T-helper 9 cell (primary cell): ENCODE measurements around the gene SMARCC2.
A peak's percentile ranks its signal among the peaks of the same experiment; 100 is the strongest.
"Not testable (repeated sequence)": the region's sequence is repeated elsewhere in the genome, so short reads cannot be mapped to it uniquely, and the experiment has no call there.

Source experiments
- DNase-seq: peaks from one replicate; pipeline ENCODE4 v3.0.0-alpha.2; 2020

SMARCC2 gene

DNA sequence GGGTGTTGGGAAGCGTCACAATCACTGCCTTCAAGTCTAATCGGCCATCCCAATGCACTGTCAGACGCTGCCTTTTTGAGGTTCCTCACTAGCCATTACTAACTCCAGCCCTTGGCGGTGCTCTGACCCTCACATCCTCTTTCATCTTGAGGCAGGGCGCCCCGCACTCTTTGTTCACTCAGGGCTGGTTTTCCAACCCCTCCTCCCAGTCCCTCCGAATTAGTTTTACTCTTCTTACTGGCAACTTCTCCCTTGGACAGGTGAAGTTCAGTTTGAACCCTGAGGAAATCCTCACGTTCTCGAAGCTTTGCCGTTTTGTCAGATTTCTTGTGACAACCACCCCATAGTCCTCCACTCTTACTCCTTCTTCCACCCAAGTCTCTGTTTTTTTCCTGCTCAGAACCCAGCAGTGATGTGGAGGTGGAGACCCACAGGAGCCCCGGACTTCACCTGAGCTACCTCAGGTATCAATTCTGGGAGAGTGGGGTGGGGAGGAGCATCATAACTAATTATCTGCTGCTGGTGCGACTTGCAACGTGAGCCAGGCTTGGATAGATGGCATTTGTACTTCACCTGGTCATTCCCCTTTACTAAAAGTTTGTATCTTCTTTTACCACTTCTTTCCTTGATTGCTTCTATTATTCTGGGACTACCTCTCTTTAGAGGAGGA is 70.5 kb downstream of the SMARCC2 start:
- no peak for DNase-seq

DNA sequence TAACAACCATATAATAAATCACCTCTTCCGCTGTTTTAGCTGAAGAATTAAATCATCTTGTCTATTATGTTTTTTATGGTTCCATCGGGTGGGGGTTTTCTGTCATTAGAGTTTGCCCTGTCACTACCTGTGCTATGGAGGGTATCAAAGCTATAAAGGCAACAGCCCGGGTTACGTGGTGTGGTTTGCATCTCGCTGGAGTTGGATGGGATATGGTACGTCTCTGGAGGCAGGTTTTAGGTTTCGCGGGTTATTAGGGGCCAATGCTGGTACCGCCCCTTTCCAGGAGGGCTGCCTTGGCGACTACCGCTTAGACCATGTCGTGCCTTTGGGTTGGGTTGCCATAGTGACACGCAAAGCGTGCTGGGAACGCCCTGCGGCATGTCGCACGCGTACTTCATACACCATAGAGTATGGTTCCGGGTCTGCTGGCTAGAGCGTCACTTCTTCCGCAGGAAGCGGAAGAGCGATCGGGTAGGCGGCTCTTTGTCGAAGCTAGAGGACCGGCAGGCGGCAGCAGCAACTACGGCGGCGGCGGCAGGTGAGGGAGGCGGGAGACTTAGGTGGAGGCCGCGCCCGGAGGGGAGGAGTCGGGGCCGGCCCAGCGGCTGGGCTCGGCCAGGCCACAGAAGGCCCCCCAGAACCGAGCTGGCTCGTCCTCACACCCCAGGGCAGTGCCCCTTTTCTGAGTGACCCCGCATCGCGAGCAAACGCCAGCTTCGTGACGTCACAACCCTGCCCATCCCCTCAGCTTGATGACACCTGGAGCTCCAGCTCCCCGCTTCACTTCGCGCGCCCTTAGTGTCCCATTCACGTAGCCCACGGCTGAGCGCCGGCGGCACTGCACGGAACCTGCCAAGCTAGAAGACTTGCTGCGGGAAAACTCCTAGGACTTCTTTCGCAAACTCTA is 71.2 kb downstream of the SMARCC2 start, which contains the start of gene ZC3H10:
Gene ZC3H10, plus strand, starts transcription at position 489 of the 910 bp plus-strand sequence. CDS start 2,297 bp downstream, outside the sequence.
- peak; percentile 88 for DNase-seq

DNA sequence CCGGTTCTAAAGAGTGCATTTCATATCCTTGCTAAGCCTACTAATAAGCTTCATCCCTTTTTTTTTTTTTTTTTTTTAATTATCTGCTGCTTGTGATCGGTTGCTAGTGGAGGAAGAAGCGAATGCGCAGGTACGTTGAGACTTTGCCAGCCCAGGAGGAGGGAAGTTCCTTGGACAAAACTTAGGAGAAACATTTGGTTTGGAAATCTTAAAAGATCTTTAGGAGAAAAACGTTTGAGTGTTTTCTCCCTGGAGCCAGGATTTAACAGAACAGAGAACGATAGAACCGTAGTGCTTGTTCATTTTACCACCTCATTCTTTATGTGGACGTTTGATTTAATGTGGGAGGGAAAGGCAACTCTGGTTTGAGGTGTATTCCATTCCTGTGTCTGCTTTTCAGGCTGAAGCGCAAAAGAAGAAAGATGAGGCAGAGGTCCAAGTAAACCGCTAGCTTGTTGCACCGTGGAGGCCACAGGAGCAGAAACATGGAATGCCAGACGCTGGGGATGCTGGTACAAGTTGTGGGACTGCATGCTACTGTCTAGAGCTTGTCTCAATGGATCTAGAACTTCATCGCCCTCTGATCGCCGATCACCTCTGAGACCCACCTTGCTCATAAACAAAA is 72.1 kb downstream of the SMARCC2 start:
- DNase-seq, result not testable (repeated sequence)

DNA sequence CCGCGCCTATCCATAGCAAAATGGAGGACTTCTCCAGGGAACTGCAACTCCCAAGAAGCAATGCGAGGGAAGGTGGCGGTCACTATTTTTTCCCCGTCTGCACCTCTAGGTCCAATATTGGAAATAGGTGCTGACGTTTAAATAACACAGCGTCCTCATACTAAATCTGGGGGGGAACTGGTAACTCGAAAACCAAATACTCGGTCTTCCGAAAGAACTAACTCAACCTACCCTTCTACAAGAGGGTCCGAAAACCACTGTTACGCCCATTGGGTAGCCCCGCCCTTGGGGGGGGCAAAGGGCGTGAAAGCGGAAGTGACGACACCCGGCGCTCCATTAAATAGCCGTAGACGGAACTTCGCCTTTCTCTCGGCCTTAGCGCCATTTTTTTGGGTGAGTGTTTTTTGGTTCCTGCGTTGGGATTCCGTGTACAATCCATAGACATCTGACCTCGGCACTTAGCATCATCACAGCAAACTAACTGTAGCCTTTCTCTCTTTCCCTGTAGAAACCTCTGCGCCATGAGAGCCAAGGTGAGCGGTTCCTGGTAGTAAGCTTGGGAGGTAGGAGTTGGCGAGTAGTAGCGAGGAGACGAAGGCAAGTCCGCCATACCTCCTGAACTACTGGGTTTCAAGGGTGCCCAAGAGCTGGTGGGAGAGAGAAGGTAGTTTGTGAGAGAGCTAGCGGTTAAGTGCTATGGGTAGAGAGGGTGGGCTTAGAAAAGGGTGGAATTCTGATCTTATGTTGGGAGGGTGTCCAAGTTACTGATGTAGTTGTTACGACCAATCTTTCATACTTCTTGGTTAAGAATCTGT is 72.8 kb downstream of the SMARCC2 start, which contains the start of gene RPL41:
Gene RPL41, plus strand, starts transcription at position 367 of the 815 bp plus-strand sequence.
- peak; percentile 89 for DNase-seq

DNA sequence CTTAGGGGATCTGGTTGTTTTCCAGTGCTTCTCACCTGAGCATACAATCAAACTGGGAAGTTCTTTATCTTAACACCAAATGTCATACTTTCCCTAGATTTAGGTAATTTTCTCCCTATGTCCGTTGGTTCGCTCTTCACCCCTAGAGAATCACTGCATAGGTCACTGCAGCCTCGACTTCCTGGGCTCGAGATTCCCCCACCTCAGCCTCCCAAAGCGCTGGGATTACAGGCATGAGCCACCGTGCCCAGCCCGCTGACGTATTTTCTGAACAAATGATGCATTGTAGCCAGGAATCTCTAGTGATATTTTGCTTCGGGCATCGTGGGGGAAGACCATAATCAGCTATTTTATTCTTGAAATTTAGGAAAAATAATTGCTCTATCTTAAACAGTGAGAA is 74.0 kb downstream of the SMARCC2 start:
- DNase-seq, result no peak

DNA sequence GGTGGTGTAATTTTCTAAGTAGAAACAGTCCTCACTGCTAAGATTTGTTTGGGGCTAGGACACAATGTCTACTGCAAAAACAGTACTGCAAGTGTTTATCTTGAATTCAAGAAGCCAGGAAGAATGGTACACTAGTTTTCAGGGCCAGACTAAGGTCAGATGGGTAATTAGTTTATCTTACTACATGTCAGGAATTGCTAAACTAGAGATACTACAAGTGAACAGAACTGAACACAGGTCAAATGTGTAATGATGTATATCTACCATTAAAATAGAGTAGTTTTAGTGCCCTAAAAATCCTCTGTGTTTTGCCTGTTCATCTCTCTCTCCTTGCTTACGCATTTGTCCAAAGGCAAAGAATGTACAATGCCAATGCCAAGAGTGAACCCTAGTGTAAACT is 75.2 kb downstream of the SMARCC2 start:
- DNase-seq, result no peak
